Measurements from ENCODE around the gene RMP24.
A peak's percentile ranks its signal among the peaks of the same experiment; 100 is the strongest.
"Not testable (repeated sequence)": the region's sequence is repeated elsewhere in the genome, so short reads cannot be mapped to it uniquely, and the experiment has no call there.

Gene RMP24

GRCh38 chr18:35969676-35970075 lies 2.8 kb upstream of the RMP24 start:
- no peak for DNase-seq

GRCh38 chr18:35971661-35972196 lies 750 bp upstream of the RMP24 start:
- DNase-seq: no peak

- DNase-seq: no peak
These were observed 1.2 kb downstream of the RMP24 start for GRCh38 chr18:35973650-35974049.

GRCh38 chr18:35974181-35974580 lies 1.7 kb downstream of the RMP24 start:
- DNase-seq: no peak

- DNase-seq: no peak
These were observed 6.6 kb downstream of the RMP24 start for GRCh38 chr18:35979112-35979511.

GRCh38 chr18:35982409-35983114 lies 10.1 kb downstream of the RMP24 start:
- no peak for DNase-seq

- no peak for DNase-seq
These were observed 10.7 kb downstream of the RMP24 start for GRCh38 chr18:35983147-35983546.

- no peak for DNase-seq
These were observed 11.3 kb downstream of the RMP24 start for GRCh38 chr18:35983818-35984217.

GRCh38 chr18:35991696-35992095 lies 19.2 kb downstream of the RMP24 start:
- DNase-seq: peak; percentile 65

GRCh38 chr18:35993013-35993412 lies 20.5 kb downstream of the RMP24 start:
- no peak for DNase-seq

GRCh38 chr18:35998967-35999366 lies 26.5 kb downstream of the RMP24 start:
- no peak for DNase-seq

- no peak for DNase-seq
These were observed 27.4 kb downstream of the RMP24 start for GRCh38 chr18:35999925-36000324.

GRCh38 chr18:36006997-36007396 lies 34.5 kb downstream of the RMP24 start:
- DNase-seq: no peak

GRCh38 chr18:36009214-36009613 lies 36.7 kb downstream of the RMP24 start:
- DNase-seq: no peak

- no peak for DNase-seq
These were observed 40.4 kb downstream of the RMP24 start for GRCh38 chr18:36012891-36013290.

GRCh38 chr18:36015629-36016028 lies 43.1 kb downstream of the RMP24 start:
- DNase-seq: no peak

GRCh38 chr18:36017232-36017631 lies 44.8 kb downstream of the RMP24 start:
- DNase-seq: no peak

GRCh38 chr18:36020174-36020711 lies 47.8 kb downstream of the RMP24 start:
- no peak for DNase-seq

GRCh38 chr18:36023336-36023735 lies 50.9 kb downstream of the RMP24 start:
- DNase-seq: no peak

GRCh38 chr18:36024241-36024640 lies 51.8 kb downstream of the RMP24 start:
- not testable (repeated sequence) for DNase-seq

GRCh38 chr18:36025025-36025424 lies 52.5 kb downstream of the RMP24 start:
- DNase-seq: no peak

- DNase-seq: no peak
These were observed 56.4 kb downstream of the RMP24 start for GRCh38 chr18:36028859-36029258.

Data from NCI-H1048 (cell line).